Duodenal mucosa (tissue), 2 donors: ENCODE data around the gene MYO15A.

Source experiments
- H3K27ac ChIP-seq: one replicate; pipeline ENCODE4 v1.7.0; 2013; ENCODE audit warnings: low read depth, low read length
- H3K27me3 ChIP-seq, 2 donors: one replicate each; pipeline ENCODE4 v1.7.0; 2013; ENCODE audit warnings: low read length in 2 of 2, control low read depth in 1 of 2; ENCODE audit not compliant: insufficient read depth in 2 of 2, control insufficient read depth in 1 of 2
- H3K36me3 ChIP-seq, 2 donors: one replicate each; pipeline ENCODE4 v1.7.0; 2013; ENCODE audit warnings: low read length in 2 of 2, control low read depth in 1 of 2; ENCODE audit not compliant: insufficient read depth in 2 of 2, control insufficient read depth in 1 of 2
- H3K4me1 ChIP-seq, 2 donors: one replicate each; pipeline ENCODE4 v1.7.0; 2013; ENCODE audit warnings: low read length in 2 of 2, control low read depth in 1 of 2; ENCODE audit not compliant: insufficient read depth in 2 of 2, control insufficient read depth in 1 of 2
- H3K4me3 ChIP-seq, 2 donors: one replicate each; pipeline ENCODE4 v1.7.0; 2013; ENCODE audit warnings: low read length in 2 of 2, low read depth in 1 of 2
- H3K9ac ChIP-seq, 2 donors: one replicate each; pipeline ENCODE4 v1.7.0; 2013; ENCODE audit warnings: low read length in 2 of 2, low read depth in 1 of 2
- H3K9me3 ChIP-seq, 2 donors: one replicate each; pipeline ENCODE4 v1.7.0; 2013; ENCODE audit warnings: low read length in 2 of 2, control low read depth in 1 of 2; ENCODE audit not compliant: control insufficient read depth in 1 of 2

MYO15A gene

DNA sequence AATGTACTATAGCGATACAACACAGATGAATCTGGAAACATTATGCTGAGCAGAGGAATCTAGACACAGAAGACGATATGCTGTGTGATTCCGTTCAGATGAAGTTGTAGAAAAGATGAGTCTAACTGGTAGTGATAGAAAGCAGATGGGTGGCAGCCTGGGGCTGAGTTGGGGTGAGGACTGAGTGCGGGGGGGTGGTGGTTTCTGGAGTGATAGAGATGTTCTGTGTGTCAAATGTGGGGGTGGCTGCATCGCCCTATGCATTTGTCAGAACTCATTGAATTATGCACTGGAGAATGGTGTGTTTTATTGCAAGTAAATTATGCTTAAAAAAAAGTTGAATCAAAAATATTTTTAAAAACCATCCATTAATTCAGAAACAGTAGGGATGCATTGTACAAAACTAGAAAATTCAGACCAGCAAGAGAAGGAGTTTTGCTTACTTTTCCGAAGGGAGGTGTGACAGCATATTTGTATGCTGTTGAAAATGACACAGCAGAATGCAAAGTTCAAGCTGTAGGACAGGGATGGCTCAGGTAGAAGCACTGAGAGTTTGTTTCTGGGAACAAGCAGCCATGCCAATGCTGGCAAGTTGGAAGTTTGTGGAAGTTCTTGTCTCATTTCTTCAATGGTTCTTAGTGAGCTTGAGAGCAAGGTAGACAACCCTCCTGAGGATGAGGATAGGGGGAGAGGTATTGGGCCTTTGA, 33.8 kb upstream of the MYO15A start:
- peaks cover 0 to 3% of the 10 kb centered on the region in 2 donors for H3K27me3 ChIP-seq
- no peak overlapping the region for H3K27ac ChIP-seq
- H3K4me1 ChIP-seq: peaks cover 0 to 4% of the 10 kb centered on the region in 2 donors
- no peaks in the 10 kb centered on the region for H3K36me3 ChIP-seq
- no peak overlapping the region for H3K4me3 ChIP-seq
- H3K9ac ChIP-seq: no peak overlapping the region
- no peaks in the 10 kb centered on the region for H3K9me3 ChIP-seq

GRCh38 chr17:18076936-18077335, 31.6 kb upstream of the MYO15A start:
- Histone ChIP-seq H3K36me3 (no peaks in the 10 kb centered on the region), H3K9ac (no peak overlapping the region), H3K9me3 (no peaks in the 10 kb centered on the region), H3K4me3 (no peak overlapping the region), H3K4me1 (no peaks in the 10 kb centered on the region), H3K27ac (no peak overlapping the region), H3K27me3 (peaks cover 0 to 3% of the 10 kb centered on the region in 2 donors)

GRCh38 chr17:18079543-18079942, 29.0 kb upstream of the MYO15A start:
- no peak overlapping the region for H3K9ac ChIP-seq
- H3K9me3 ChIP-seq: no peaks in the 10 kb centered on the region

GRCh38 chr17:18084256-18084655, 24.3 kb upstream of the MYO15A start:
- H3K27me3 ChIP-seq: no peaks in the 10 kb centered on the region
- H3K4me3 ChIP-seq: no peak overlapping the region
- no peaks in the 10 kb centered on the region for H3K9me3 ChIP-seq
- no peak overlapping the region for H3K27ac ChIP-seq
- peaks cover 7 to 10% of the 10 kb centered on the region in 2 donors for H3K4me1 ChIP-seq
- H3K36me3 ChIP-seq: no peaks in the 10 kb centered on the region
- H3K9ac ChIP-seq: no peak overlapping the region

More at GRCh38 chr17:18079543-18079942, 29.0 kb upstream of the MYO15A start:
- H3K27me3 ChIP-seq: peaks cover 0 to 3% of the 10 kb centered on the region in 2 donors
- no peak overlapping the region for H3K4me3 ChIP-seq
- H3K27ac ChIP-seq: no peak overlapping the region
- H3K36me3 ChIP-seq: no peaks in the 10 kb centered on the region
- H3K4me1 ChIP-seq: no peaks in the 10 kb centered on the region

GRCh38 chr17:18087610-18088491, 20.7 kb upstream of the MYO15A start, which contains the start of gene DRG2:
Gene DRG2 (plus strand): TSS chr17:18087948. CDS start chr17:18088024, 76 bp downstream.
- no peaks in the 10 kb centered on the region for H3K27me3 ChIP-seq
- no peak within 1 kb of the TSS for H3K27ac ChIP-seq
- peak within 1 kb of the TSS; percentile 90 to 98 for H3K4me3 ChIP-seq
- peaks cover 2 to 7% of the 10 kb centered on the region in 2 donors for H3K36me3 ChIP-seq
- H3K4me1 ChIP-seq: peaks cover 7 to 10% of the 10 kb centered on the region in 2 donors
- H3K9ac ChIP-seq: peak within 1 kb of the TSS; percentile 63 to 87
- H3K9me3 ChIP-seq: no peaks in the 10 kb centered on the region

DNA sequence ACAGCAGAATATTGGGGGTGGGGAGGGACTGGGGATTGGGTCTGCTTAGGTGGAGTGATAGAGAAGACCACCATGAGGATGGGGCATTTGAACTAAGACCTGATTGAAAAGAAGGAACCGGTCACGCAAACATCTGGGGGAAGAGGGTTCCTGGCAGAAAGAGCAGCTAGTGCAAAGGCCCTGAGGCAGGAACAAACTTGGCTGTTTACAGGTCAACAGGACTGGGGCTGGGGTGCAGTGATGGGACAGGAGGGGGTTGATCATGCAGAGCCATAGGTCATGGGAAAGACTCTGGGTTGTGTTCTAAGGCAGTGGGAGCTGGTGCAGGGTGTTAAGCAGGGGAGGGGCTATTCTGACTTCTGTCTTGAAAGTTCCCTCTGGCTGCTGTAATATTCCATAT, 18.9 kb upstream of the MYO15A start:
- peaks cover 7 to 10% of the 10 kb centered on the region in 2 donors for H3K4me1 ChIP-seq

DNA sequence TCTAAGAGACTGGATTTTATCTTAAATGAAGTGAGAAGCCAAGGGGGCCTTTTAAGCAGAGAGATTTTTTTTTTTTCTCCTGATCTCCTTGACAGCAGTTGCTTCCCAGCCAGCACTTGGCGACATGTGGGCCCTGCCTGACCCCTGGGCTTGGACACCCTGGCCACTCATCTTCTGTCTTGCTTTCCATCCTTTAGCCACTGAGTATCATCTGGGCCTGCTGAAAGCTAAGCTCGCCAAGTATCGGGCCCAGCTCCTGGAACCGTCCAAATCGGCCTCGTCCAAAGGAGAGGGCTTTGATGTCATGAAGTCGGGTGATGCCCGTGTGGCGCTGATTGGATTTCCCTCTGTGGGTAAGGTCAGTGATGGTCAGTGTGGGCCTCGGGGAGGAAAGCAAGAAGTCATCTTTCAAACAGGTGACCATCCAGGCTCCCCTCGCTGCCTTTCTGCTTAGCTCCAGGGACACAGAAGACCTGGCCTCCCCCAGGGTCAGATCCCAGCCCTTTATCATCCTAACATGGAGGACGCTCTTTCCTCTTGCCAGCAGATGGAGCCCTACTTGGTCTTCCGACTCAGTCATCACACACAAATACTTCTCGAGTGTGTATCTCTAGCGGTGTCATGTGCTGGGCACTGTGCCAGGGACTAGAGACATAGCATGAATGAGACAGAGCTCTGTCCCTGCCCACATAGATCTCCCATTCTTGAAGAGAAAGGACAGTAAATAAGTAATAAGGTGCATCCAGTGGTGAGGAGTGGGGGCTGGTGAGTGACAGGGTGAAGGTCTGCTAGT, 14.7 kb upstream of the MYO15A start:
- H3K9ac ChIP-seq: no peak overlapping the region
- H3K4me1 ChIP-seq: peaks cover under 1 to 2% of the 10 kb centered on the region in 2 donors
- no peaks in the 10 kb centered on the region for H3K27me3 ChIP-seq
- no peaks in the 10 kb centered on the region for H3K9me3 ChIP-seq
- H3K36me3 ChIP-seq: peaks cover 25 to 52% of the 10 kb centered on the region in 2 donors
- H3K27ac ChIP-seq: no peak overlapping the region
- H3K4me3 ChIP-seq: no peak overlapping the region

More for the DNA sequence above, 18.9 kb upstream of the MYO15A start:
- Histone ChIP-seq H3K27me3 (no peaks in the 10 kb centered on the region), H3K4me3 (no peak overlapping the region), H3K9me3 (no peaks in the 10 kb centered on the region), H3K36me3 (peaks cover 7 to 20% of the 10 kb centered on the region in 2 donors), H3K27ac (no peak overlapping the region), H3K9ac (no peak overlapping the region)

GRCh38 chr17:18094409-18094807, 14.1 kb upstream of the MYO15A start:
- H3K27me3 ChIP-seq: no peaks in the 10 kb centered on the region
- peaks cover 28 to 58% of the 10 kb centered on the region in 2 donors for H3K36me3 ChIP-seq

GRCh38 chr17:18099516-18099915, 9.0 kb upstream of the MYO15A start:
- Histone ChIP-seq H3K36me3 (peaks cover 36 to 59% of the 10 kb centered on the region in 2 donors), H3K9ac (no peak overlapping the region), H3K4me1 (no peaks in the 10 kb centered on the region)

More at GRCh38 chr17:18094409-18094807, 14.1 kb upstream of the MYO15A start:
- Histone ChIP-seq H3K4me3 (no peak overlapping the region), H3K9ac (no peak overlapping the region), H3K9me3 (no peaks in the 10 kb centered on the region), H3K4me1 (no peaks in the 10 kb centered on the region), H3K27ac (no peak overlapping the region)

More at GRCh38 chr17:18099516-18099915, 9.0 kb upstream of the MYO15A start:
- Histone ChIP-seq H3K4me3 (no peak overlapping the region), H3K9me3 (no peaks in the 10 kb centered on the region), H3K27ac (no peak overlapping the region), H3K27me3 (no peaks in the 10 kb centered on the region)
